Uterus (tissue), 2 donors: ENCODE data around the gene CHST1.

Experiments
- CTCF ChIP-seq, 4 experiments: fragments of 200-600 bp in 2 of 4; fragments of 450-650 bp in 2 of 4; sonication (generic) in 2 of 4; IDR thresholded peaks; one replicate each; pipeline ENCODE4 v1.5.1; 2016 to 2019; ENCODE audit warnings: antibody characterized with exemption in 4 of 4, mild to moderate bottlenecking in 2 of 4, moderate library complexity in 1 of 4
- POLR2A ChIP-seq, 2 donors: fragments of 450-650 bp; IDR thresholded peaks; one replicate each; pipeline ENCODE4 v1.6.1; 2016; ENCODE audit warnings: antibody characterized with exemption in 2 of 2, mild to moderate bottlenecking in 1 of 2, moderate library complexity in 1 of 2

GRCh38 chr11:45649544-45650165 lies 15.8 kb downstream of the CHST1 start:
- TF ChIP-seq CTCF (IDR thresholded peaks at IDR 0.05) (no peak), POLR2A (IDR thresholded peaks at IDR 0.05) (no peak)
